GM19240 (cell line): Measurements from ENCODE around the gene CXCL11.
"Not testable (repeated sequence)": the region's sequence is repeated elsewhere in the genome, so short reads cannot be mapped to it uniquely, and the experiment has no call there.

Source experiments
- DNase-seq: peaks from one replicate; pipeline ENCODE4 v3.0.0; 2011; ENCODE audit warnings: low spot score; ENCODE audit not compliant: insufficient read length

Gene CXCL11

DNA sequence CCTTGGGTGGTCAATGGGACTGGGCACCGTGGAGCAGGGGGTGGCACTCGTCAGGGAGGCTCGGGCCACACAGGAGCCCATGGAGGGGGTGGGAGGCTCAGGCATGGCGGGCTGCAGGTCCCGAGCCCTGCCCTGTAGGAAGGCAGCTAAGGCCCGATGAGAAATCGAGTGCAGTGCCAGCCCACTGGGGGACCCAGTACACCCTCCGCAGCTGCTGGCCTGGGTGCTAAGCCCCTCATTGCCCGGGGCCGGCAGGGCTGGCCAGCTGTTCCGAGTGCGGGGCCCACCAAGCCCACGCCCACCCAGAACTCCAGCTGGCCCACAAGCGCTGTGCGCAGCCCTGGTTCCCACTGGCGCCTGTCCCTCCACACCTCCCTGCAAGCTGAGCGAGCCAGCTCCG, 7.4 kb upstream of the CXCL11 start:
- DNase-seq: not testable (repeated sequence)

DNA sequence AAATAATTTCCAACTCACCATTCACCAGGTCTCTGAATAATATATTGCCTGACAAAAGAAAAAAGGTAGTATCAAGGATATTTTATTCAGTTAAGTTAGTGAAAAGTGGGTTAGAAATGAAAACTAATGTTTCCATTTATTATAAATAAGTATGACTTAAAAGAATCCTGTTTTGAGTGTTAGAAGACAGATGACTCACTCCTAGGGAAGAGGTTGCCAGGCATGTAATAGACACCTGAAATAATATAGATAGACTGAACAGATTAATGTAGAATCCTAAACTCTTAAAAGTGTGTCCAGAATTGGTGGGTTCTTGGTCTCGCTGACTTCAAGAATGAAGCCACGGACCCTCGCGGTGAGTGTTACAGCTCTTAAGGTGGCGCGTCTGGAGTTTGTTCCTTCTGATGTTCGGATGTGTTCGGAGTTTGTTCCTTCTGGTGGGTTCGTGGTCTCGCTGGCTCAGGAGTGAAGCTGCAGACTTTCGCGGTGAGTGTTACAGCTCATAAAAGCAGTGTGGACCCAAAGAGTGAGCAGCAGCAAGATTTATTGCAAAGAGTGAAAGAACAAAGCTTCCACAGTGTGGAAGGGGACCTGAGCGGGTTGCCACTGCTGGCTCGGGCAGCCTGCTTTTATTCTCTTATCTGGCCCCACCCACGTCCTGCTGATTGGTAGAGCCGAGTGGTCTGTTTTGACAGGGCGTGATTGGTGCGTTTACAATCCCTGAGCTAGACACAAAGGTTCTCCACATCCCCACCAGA, 6.5 kb upstream of the CXCL11 start:
- not testable (repeated sequence) for DNase-seq

DNA sequence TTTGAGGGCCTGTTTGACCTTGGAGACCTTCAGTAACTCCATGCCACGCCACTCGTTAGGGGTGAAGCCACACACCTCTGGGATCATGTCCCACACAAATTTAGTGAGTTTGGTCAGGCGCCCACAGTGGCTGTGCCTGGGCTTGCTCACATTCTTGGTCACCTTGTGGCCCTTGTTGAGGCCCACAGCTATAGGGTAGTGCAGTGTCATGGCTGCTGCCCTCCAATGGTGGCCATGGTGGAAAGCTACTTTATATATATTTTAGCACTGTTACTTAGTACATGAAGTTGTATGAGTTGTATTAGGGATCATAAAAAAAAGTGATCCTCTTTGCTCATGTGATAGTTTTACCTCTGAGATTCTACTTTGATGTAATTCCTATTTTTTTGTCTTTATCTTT, 985 bp upstream of the CXCL11 start:
- no peak for DNase-seq

DNA sequence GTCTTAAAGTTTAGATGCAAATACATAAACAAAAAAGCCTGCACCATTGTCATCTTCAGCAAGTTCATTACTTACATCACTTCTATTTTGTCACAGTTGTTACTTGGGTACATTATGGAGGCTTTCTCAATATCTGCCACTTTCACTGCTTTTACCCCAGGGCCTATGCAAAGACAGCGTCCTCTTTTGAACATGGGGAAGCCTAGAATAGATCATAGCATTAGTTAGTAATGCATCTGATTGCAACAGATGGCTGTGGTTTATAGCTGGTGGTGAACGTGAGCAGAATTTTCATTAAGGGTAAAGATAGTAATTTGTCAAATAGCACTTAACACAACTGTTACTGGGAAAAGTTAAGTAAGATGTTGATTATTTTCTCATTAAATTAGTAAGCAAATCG, 729 bp downstream of the CXCL11 start:
- DNase-seq: no peak

DNA sequence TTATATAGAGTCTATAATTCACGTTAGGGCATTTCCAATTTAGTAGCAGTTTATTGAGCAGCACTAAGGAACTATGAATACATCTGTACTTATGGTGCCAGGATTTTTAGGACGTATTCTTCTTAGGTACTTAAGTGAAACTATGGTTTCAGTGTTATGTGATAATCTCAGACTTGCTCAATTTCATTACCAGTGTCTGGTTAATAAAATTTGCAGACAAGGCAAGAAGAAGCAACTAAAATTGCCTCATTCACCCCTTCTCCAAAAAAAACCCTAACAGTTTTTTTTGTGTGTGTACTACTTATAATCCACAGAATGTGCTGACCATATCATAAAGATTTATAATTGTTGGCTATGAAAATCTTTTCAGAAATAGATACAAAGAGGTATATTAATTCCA, 6.6 kb downstream of the CXCL11 start:
- DNase-seq: no peak

DNA sequence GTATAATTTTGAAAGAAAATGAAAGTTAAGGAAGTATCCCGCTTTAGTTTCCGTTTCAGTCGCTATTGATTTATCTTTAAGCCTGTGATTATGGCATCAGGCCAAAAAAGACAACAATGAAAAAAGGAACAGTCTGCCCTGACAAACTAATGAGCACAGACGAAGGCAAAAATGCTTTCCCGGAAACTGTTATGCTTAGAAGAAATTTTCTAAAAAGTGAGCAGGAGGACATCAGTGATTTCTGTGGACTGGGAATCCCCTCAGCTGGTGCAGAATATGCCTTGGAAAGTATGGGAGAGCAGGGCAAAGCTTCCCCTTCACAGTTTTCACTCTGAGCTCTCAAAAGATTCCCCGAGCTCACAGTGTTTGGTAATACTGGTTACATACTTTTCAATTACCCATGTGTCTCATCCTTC, 7.5 kb downstream of the CXCL11 start:
- DNase-seq: no peak

DNA sequence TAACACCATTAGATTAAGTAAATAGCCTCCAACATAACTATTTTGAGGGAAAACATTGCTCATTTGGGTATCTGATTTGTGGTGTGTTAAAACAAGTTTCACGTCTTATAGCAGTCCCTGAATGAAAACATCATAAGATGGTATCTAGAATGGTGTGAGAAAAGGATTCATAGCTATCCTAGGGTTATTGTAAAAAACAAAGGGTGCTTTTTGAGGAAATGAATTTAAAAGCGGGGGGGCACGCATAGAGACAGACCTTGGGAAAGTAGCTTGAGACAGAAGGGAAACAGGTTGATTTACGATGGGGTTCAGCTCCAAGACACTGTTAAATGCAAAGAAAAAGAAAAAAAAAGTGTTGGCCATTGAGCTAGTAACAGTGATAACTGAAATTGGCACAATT, 11.8 kb downstream of the CXCL11 start:
- no peak for DNase-seq

DNA sequence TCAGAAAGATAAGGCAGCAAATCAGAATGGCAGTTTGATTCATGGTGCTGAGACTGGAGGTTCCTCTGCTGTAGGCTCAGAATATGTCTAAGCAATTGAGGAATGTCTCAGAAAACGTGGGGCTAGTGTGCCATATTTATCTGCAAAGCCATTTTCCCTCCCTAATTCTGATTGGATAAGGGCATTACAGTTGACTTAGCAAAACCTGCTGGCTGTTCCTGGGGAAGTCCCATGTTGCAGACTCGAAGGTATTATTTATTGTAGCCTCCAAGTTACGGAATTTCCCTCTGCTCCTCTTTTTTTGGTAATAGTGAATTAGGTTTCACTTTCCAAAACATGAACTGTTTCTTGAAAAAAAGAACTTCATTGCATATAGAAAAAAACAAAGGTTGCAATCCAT, 12.5 kb downstream of the CXCL11 start, which contains the start of gene CXCL10:
Gene CXCL10, minus strand, starts transcription at position 109 of the 400 bp plus-strand sequence. Its CDS starts 66 bp downstream, at position 43.
- DNase-seq: no peak

DNA sequence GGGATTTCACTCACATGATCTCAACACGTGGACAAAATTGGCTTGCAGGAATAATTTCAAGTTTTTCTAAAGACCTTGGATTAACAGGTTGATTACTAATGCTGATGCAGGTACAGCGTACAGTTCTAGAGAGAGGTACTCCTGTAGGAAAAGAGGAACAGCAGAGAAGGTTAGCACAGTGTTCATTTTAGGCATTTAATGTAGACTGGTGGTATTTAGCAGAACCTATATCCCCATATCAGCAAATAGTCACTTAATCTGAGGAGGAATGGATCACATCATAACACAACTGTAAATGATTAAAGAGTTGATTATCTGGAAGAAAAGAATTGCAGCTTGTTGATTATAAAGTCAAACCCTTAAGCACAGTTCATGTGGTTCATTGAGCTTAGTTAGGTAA, 13.2 kb downstream of the CXCL11 start:
- no peak for DNase-seq

DNA sequence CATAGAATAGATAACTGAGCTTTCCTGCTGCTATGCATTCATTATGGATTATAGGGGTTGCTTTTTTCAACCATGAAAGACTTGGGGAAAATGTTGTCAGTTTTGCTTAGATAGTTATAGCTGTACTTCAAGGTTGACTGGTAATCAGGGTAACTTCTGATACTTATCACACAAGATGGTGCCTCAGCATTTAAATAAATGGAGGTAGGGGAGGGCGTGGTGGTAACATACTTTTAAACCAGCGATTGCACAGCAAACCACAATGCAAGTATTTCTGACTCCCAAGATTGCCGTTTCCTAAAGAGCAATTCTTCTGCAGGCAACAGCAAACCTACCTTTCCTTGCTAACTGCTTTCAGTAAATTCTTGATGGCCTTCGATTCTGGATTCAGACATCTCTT, 13.8 kb downstream of the CXCL11 start:
- DNase-seq: no peak

DNA sequence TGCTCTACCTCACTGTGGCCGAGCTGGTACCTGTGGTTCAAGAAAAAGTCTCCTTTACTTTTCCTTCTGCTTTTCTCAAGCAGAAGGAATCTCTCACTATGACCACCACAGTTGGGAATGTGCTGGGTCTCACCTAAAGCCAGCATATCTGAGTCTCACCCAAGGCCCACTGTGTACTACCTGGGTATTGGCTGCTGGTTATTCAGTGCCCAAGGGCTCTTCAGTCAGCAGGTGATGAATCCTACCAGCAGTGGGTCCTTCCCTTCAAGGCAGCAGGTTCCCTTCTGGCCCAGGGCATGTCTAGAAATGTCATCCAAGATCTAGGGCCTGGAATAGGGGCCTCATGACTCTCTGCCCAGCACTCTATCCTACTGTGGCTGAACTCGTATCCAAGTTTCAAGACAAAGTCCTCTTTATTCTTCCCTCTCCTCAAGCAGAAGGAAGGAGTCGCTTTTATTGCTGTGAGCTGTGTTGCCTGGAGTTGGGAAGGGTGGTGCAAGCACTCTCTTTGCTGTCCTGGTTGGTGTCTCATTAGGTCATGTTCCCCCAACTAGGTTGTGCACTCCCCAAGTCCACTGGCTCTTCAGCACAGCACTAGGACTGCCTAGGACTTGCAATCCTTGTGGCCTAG, 18.7 kb downstream of the CXCL11 start:
- DNase-seq: no peak

DNA sequence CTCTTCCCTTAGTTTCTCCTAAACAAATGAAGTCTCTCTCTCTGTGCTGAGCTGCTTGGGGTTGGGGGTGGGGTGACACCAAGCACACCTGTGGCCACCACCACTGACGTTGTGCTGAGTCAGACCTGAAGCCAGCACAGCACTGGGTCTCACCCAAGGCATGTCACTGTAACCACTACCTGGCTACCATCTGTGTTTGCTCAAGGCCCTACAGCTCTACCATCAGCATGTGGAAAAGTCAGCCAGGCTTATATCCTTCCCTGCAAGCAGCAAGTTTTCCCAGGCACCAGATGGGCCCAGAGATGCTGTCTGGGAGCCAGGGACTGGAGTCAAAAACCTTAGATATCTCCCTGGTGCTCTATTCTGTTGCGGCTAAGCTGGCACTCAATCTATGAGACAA, 19.5 kb downstream of the CXCL11 start:
- DNase-seq: no peak

DNA sequence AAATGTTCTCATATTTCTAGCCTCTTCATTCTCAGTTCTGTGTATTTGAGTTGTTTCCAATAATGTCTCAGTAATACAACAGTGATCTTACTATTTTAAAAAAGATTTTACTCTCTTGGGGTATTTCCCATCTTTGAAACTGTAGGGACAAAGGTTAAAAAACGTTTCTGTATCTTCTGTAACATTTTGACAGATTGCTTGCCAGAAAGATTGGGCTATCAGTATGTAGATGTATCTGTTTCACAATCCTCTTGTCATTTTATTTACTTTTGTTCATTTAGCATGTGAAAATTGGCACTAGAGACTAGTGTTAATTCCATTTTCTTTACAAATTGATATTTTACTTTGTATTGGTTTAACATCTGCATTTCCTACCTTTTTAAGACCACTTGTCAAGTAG, 22.3 kb downstream of the CXCL11 start:
- no peak for DNase-seq

DNA sequence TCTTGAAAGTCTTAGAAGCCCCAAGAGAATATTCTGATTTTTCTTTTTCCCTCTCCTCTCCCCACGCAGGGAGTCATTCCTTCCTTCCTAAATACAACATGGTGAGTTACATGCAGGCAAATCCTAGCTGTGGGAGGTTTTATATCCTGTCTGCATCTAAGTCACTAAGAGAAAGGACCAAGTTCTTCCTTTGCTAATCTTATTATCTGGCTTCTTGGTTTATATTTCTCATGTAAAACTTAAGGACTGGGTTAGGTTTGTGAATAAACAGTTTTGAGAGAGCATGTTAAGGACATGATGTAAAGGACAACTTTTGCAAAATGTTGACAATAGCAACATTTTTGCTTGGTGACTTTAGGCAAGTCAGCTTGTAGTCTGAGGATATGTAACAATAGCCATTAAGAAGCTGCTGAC, 23.5 kb downstream of the CXCL11 start:
- DNase-seq: no peak

DNA sequence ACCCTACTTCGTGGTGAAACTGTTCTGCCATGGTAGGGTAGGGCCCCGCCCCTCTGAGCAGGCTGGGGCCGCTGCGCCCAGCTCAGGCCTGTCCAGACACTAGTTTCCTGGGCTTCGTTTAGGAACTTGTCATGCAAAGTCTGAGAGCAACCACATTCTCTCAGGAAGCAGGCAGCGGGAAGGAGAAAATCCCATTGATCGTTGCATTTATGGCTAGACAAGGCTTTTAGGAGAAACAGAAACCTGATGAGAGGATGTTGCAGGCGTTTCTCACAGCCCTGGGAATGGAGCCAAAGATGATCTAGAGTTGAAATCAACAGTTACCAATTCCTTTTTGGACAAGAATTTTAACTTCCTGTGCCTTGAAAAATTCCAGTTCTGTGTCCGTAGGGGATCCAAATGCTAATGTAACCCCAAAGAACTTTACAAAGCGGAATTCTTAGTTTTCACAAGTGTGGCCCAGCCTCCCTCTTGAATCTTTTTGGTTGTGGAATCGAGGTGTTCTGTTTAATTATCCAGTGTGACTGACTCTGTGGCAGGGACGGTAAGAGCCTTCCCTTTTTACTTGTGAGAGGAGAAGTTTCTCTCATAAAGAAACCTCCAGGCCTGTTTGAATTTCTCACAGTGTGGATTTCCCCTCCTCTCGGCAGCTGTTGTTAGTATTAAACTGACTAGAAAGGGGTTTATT, 24.0 kb downstream of the CXCL11 start:
- DNase-seq: no peak

DNA sequence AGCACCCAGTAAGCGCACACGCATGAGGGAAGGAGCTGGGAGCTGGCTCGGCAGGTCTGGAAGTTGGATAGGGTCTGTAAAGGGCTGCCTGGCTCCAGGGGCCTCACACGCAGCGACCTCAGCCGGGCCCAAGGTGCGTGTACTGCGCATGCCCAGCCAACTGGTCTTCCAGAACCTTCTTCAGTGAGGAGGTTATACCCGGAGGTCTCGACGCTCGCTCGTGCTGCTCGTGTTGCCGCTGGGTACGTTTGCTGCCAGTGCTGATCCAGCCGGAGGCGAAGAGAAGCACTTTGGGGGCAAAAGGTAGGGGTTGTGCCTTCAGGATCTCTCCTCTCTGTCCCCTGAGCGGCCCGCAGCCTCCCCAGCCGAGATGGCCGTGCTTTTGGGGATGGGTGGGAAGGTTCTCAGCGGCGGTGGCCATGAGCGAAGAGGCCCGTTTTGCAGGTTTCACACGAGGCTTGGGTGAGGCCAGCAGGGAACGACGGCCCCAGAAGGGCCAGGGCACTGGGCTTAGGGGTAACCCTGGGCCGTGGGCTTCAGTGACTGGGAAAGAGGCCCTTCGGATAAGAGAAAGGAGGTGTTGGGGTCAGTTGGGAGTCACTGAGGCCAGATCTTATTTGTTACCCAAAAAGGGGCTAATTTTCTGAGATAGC, 24.7 kb downstream of the CXCL11 start:
- DNase-seq: no peak

DNA sequence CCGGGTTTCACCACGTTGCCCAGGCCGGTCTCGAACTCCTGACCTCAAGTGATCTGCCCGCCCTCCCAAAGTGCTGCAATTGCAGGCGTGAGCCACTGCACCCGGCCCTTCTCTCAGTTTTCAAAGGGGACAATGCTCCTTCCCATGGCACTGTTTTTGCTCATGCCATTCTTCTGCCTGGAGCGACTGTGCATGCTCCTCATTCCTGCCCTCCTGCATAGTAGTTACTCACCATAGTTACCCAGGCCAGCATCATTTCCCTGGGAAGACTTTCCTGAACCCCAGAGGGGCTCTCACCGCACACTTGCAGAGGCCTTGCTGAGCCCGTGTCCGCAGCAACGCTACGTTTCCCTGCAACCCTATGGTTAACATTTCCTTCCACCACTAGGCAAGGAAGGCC, 25.3 kb downstream of the CXCL11 start:
- no peak for DNase-seq

DNA sequence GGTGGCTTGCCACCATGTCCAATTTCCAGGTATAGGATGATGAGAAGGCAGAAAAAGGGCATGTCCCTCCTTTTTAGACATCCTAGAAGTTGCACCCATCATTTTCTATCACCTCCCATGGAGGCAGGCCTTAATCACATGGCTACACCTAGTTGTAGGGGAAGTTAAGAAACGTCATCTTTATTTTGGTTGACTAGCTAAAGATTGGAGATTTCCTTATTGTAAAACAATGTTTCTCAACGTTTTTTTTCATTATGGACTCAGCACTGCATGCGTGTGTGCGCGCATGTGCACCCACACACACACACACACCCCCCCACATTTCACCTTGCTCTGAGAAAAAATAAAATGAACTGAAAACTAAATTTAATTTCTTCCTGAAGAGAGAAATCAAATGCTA, 26.6 kb downstream of the CXCL11 start:
- DNase-seq: no peak

DNA sequence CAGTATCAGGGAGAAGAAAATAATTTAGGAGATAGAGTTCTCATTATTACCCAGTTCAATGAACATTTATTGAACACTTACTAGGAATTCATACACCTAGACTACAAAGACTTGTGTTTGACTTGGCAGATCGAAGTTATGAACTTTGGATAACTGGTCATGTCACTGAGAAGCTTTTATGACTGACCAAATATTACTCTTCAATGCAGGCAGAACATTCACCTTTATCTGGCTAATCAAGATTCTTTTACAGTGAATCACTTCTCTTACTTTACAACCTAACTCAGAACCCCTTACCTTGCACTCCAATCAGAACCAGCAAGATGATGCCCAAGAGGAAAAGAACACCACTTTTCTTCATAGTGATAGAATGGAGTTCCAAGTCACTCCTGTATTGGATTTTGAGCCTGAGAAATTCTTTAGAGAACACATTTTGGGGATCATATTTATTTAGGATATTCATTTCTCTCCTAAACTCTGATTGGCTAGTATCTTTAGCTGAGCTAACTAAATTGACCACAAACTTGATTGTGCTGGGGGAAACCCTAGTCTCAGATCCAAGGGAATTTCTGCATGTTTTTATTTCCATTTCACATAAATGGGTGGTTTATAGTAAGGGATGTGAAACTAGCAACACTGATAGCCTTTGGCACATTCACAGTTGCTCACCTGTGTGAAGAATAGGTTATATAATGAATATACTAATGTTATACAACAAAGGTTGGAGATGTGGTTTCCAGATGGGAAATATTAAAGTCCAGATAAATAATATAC, 28.6 kb downstream of the CXCL11 start, which contains the start of gene CXCL9:
Gene CXCL9, minus strand, starts transcription at position 421 of the 774 bp plus-strand sequence. Its CDS starts 60 bp downstream, at position 361.
- DNase-seq: no peak

DNA sequence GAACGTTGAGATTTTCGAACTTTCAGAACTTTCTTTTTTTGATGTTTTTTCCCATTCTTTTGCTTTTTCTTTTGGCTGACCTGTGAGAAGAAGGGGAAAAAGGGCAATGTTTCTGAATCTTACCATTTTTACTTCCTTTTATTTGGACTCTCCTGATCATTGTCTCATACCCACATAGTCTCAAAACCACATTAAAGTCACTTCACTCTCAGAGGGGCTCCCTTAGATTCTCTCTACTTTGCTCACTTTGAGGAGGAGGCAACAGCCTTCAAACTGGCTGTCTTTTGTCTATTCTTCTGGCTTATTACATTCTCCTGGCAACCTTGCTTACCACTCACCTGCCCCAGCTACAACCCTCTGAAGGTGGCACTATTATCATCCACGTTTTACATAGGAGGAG, 32.2 kb downstream of the CXCL11 start:
- DNase-seq: no peak

DNA sequence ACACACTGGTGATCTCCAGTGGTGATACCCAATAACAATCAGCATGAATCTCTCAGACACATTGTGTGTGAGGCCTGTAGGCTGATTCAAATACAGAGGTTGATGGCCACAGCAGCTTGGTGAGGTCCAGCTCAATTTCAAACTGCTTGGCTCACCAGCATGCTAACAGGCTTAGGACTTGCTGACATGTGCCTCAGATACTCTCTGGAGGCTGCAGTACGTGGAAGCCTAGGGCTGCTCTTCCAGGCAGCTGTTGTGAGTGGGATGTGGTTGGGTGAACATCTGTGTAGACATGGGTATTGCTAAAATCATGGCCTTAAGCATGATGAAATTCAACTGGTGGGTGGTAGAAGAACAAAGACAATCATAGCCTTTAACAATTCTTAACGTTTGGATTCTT, 32.8 kb downstream of the CXCL11 start:
- no peak for DNase-seq
